AG04449 (cell line): ENCODE results near the gene FMOD.
A peak's percentile ranks its signal among the peaks of the same experiment; 100 is the strongest.

Experiments
- CTCF ChIA-PET: fragments of 350-600 bp; formaldehyde crosslinking; extraction: SDS; loops from one replicate; lab custom pipeline; 2021; ENCODE audit warnings: antibody characterized with exemption; lab: Yijun Ruan, JAX
- POLR2A ChIA-PET: fragments of 400-600, 350-600 bp; formaldehyde crosslinking; extraction: SDS; loops from one replicate; lab custom pipeline; 2020; ENCODE audit warnings: antibody characterized with exemption, inconsistent platforms; lab: Yijun Ruan, JAX
- DNase-seq: peaks from one replicate; pipeline ENCODE4 v3.0.0-alpha.2; 2010; ENCODE audit warnings: low read depth, low spot score
- H3K4me3 ChIP-seq: 2 replicates; pipeline ENCODE4 v1.5.1; 2011; ENCODE audit warnings: low read depth, mild to moderate bottlenecking, control low read depth, low read length
- CTCF ChIP-seq: IDR thresholded peaks from one replicate; pipeline ENCODE4 v1.5.1; 2011; ENCODE audit warnings: mild to moderate bottlenecking, moderate library complexity, low read length, control low read depth, inconsistent platforms; ENCODE audit not compliant: insufficient read depth; ENCODE audit errors: missing control alignments

Gene FMOD

GRCh38 chr1:203343956-203344754 lies 6.8 kb downstream of the FMOD start:
- no peak for TF ChIP-seq CTCF
- ChIA-PET POLR2A (no interaction called here), CTCF (interaction anchor here (0.9 to 19.8 kb wide), 21 partner anchors 3 to 358 kb away, joined by 3 to 683 read pairs (median 58); partner anchors contain the start of genes BTG2, FMOD, OPTC and PRELP)
- no peak for DNase-seq
- no peak overlapping the region for H3K4me3 ChIP-seq

- no peak for DNase-seq
- no peak overlapping the region for H3K4me3 ChIP-seq
- peak; percentile 78 for TF ChIP-seq CTCF
- ChIA-PET CTCF (interaction anchor here (0.6 to 19.8 kb wide), 45 partner anchors 4 to 1146 kb away, joined by 3 to 683 read pairs (median 5); partner anchors contain the start of genes BTG2, FMOD, OPTC and PRELP), POLR2A (no interaction called here)
Measured at GRCh38 chr1:203342192-203342940, 8.6 kb downstream of the FMOD start.

- TF ChIP-seq CTCF, result peak; percentile 83
- no peak overlapping the region for H3K4me3 ChIP-seq
- no peak for DNase-seq
- POLR2A ChIA-PET, result no interaction called here
- CTCF ChIA-PET, result interaction anchor here (0.7 to 19.8 kb wide), 38 partner anchors 2 to 437 kb away, joined by 3 to 683 read pairs (median 6); partner anchors contain the start of genes BTG2, FMOD, OPTC and PRELP
Measured at GRCh38 chr1:203340112-203340790, 10.7 kb downstream of the FMOD start.

- ChIA-PET CTCF (interaction anchor here (1.0 to 19.8 kb wide), 26 partner anchors 0 to 403 kb away, joined by 3 to 683 read pairs (median 26); partner anchors contain the start of genes BTG2, FMOD, OPTC and PRELP), POLR2A (no interaction called here)
- peak; percentile 87 for TF ChIP-seq CTCF
- H3K4me3 ChIP-seq, result no peak overlapping the region
- DNase-seq, result no peak
Measured at GRCh38 chr1:203338335-203339036, 12.4 kb downstream of the FMOD start.

GRCh38 chr1:203336097-203336496 lies 14.8 kb downstream of the FMOD start:
- no peak for TF ChIP-seq CTCF
- H3K4me3 ChIP-seq, result no peak overlapping the region
- ChIA-PET CTCF (interaction anchor here (0.8 to 18.8 kb wide), 17 partner anchors 11 to 365 kb away, joined by 3 to 683 read pairs (median 5); partner anchors contain the start of genes BTG2, FMOD, OPTC and PRELP), POLR2A (no interaction called here)
- DNase-seq, result no peak
